Ramos (cell line): Measurements from ENCODE around the gene UHMK1.
"Not testable (repeated sequence)": the region's sequence is repeated elsewhere in the genome, so short reads cannot be mapped to it uniquely, and the experiment has no call there.

Experiments
- in situ Hi-C: fragments of 300-500 bp; cut with MboI; formaldehyde crosslinking; loops from one replicate; pipeline ENCODE4 v1.14.3; 2022; ENCODE audit warnings: low sequenced_read_pairs; ENCODE audit not compliant: unreplicated experiment

Gene UHMK1

GRCh38 chr1:162561616-162562469 is 64.2 kb downstream of the UHMK1 start, which contains the start of gene UAP1:
Gene UAP1 (plus strand): TSS chr1:162561722. CDS start chr1:162566069, 4,347 bp downstream.
- in situ Hi-C loops: no loop called here

- in situ Hi-C loops: no loop called here
These were observed 64.8 kb downstream of the UHMK1 start for GRCh38 chr1:162562470-162562828.

GRCh38 chr1:162564762-162565218 is 67.2 kb downstream of the UHMK1 start:
- in situ Hi-C loops: no loop called here

- in situ Hi-C loops: no loop called here
These were observed 67.8 kb downstream of the UHMK1 start for GRCh38 chr1:162565460-162565859.

GRCh38 chr1:162566870-162567269 is 69.3 kb downstream of the UHMK1 start:
- in situ Hi-C loops: no loop called here

- in situ Hi-C loops: no loop called here
These were observed 71.2 kb downstream of the UHMK1 start for GRCh38 chr1:162568802-162569201.

- in situ Hi-C loops: no loop called here
These were observed 73.1 kb downstream of the UHMK1 start for GRCh38 chr1:162570718-162571117.

- in situ Hi-C loops: not testable (repeated sequence)
These were observed 73.5 kb downstream of the UHMK1 start for GRCh38 chr1:162571121-162571520.

- in situ Hi-C loops: no loop called here
These were observed 74.1 kb downstream of the UHMK1 start for GRCh38 chr1:162571696-162572095.

- in situ Hi-C loops: no loop called here
These were observed 75.5 kb downstream of the UHMK1 start for GRCh38 chr1:162573136-162573535.

- in situ Hi-C loops: no loop called here
These were observed 80.6 kb downstream of the UHMK1 start for GRCh38 chr1:162578071-162578700.

GRCh38 chr1:162578936-162579335 is 81.3 kb downstream of the UHMK1 start:
- in situ Hi-C loops: no loop called here
